Uterine smooth muscle cell (primary cell): Measurements from ENCODE around the gene GABPB2. TPM values are rescaled to one million over a fixed set of nuclear protein-coding genes. Genes with fewer than 3 reads are reported as not detected.

Experiments
- total RNA-seq: library from RNA; depleted of rRNA; stranded (reverse); fragments of >200 nt; gene quantifications from 2 replicates; pipeline ENCODE4 v1.2.3, GENCODE V29; 2014

GABPB2 gene
- 15.6 and 18.4 TPM in 2 replicates for total RNA-seq

GRCh38 chr1:151070474-151071276, at the start of gene GABPB2:
Gene GABPB2, plus strand, starts transcription at chr1:151070761. Its CDS starts 17,429 bp downstream, at chr1:151088190.

GRCh38 chr1:151036356-151036755, 34.2 kb upstream of the GABPB2 start, which contains the start of gene BNIPL:
Gene BNIPL, plus strand, starts transcription at chr1:151036586. Its CDS starts 140 bp downstream, at chr1:151036726.

GRCh38 chr1:151047591-151047924, 23.0 kb upstream of the GABPB2 start, which contains the start of gene C1orf56:
Gene C1orf56, plus strand, starts transcription at chr1:151047751. Its CDS starts 97 bp downstream, at chr1:151047848.

GRCh38 chr1:151059109-151060006, 11.2 kb upstream of the GABPB2 start, which contains the start of gene CDC42SE1:
Gene CDC42SE1, minus strand, starts transcription at chr1:151059622. Its CDS starts 3,892 bp downstream, at chr1:151055730.

GRCh38 chr1:151060007-151060656, 10.4 kb upstream of the GABPB2 start, which contains the start of gene MLLT11:
Gene MLLT11, plus strand, starts transcription at chr1:151060397. Its CDS starts 6,828 bp downstream, at chr1:151067225.

DNA sequence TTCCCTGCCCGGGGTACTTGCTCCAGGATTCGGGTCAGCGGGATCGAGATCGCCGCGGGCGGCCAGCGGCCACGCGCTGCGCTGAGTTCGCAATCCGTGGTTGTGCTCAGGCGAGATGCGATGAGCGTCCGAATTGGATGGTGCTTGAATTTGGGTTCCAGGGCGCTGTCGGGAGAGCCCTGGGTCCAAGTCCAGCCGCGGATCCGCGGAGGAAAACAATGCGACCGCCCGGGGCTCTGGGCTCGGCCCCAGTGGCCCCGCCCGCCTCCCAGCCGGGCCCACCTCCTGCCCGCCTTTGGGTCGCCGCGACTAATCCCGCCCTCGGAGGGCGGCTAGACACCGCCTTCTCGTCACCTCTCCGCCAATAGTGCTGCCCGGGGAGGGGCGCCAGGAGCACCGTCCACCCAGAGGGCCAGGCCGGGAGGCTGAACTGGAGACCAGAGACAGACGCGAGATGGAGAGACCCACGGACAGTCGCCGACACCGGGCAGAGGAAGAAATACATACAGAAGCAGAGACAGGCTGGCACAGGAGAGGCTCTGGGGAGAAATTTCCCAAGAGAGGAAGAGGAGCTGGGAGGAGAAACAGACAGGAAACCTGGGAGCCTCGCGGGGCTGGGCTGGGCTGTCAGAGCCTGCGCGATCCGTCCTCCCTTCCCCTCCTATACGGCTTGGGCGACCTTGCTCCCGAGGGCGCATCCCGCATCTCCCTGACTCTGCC, 76.0 kb downstream of the GABPB2 start, which contains the start of gene SEMA6C:
Gene SEMA6C (minus strand): TSS at position 220 of the 720 bp plus-strand sequence. CDS start 4,010 bp downstream, outside the sequence.

GRCh38 chr1:151156515-151156819, 85.9 kb downstream of the GABPB2 start, which contains the start of gene TNFAIP8L2:
Gene TNFAIP8L2, plus strand, starts transcription at chr1:151156649. Its CDS starts 2,049 bp downstream, at chr1:151158698.

DNA sequence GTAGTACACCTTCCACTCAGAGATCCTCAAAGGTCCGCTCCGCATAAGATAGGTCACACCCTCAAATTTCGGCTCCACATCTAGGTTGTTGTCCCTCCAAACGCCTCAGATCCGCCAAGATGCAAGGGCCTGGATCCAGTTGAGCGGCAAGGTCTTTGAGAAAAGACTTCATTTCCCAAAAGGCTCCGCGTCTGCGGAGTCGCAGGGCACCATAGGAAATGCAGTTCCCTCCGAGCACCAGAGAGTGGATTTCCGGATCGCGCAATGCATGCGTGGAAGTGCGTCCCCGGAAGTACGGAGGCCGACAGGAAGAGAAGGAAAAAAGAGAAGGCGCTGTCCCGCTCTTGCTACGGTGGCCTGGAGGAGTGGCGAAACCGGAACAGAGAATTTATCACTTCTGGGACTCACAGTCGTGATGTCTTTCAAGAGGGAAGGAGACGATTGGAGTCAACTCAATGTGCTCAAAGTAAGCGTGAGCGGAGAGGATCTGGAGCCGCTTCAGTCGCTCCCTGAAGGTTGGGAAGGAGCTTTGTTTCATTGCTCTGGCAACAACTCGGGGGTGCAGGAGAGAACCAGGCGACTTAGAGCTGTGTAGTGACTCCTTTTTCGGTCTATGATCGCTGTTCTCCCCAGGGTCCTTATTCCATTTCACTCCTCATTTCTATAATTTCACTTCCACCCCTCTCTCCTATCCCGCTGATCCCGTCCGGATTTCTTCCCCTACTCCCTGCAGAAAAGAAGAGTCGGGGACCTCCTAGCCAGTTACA, 95.4 kb downstream of the GABPB2 start, which contains the start of the genes LYSMD1 and SCNM1:
Gene LYSMD1 (minus strand): TSS at position 165 of the 767 bp plus-strand sequence. CDS start 644 bp downstream, outside the sequence.
Gene SCNM1 (plus strand): TSS at position 407 of the 767 bp plus-strand sequence. CDS start 9 bp downstream, at position 416.

Other genes starting within 250 kb of the GABPB2 start
- gene ARNT, start 194.2 kb upstream of the GABPB2 start, total RNA-seq: 38.3 and 52.6 TPM in 2 replicates
- gene CTXND2, start 183.6 kb upstream of the GABPB2 start, total RNA-seq: not detected in 2 replicates
- gene SETDB1, start 144.4 kb upstream of the GABPB2 start, total RNA-seq: 31.2 and 35.1 TPM in 2 replicates
- gene CERS2, start 95.9 kb upstream of the GABPB2 start, total RNA-seq: 78.4 and 110 TPM in 2 replicates
- 1.1 and 1.3 TPM in 2 replicates for gene ANXA9, start 88.5 kb upstream of the GABPB2 start, total RNA-seq
- gene MINDY1, start 63.9 kb upstream of the GABPB2 start, total RNA-seq: 5.7 and 6.0 TPM in 2 replicates
- gene PRUNE1, start 62.3 kb upstream of the GABPB2 start, total RNA-seq: 4.0 and 4.6 TPM in 2 replicates
- 0.11 and 1.00 TPM in 2 replicates for gene BNIPL, start 34.2 kb upstream of the GABPB2 start, total RNA-seq
- 1.4 and 1.7 TPM in 2 replicates for gene C1orf56, start 23.0 kb upstream of the GABPB2 start, total RNA-seq
- gene CDC42SE1, start 11.1 kb upstream of the GABPB2 start, total RNA-seq: 41.1 and 44.4 TPM in 2 replicates
- 5.0 and 6.9 TPM in 2 replicates for gene MLLT11, start 10.4 kb upstream of the GABPB2 start, total RNA-seq
- 0.66 and 0.75 TPM in 2 replicates for gene SEMA6C, start 75.9 kb downstream of the GABPB2 start, total RNA-seq
- not detected in 2 replicates for gene TNFAIP8L2, start 85.9 kb downstream of the GABPB2 start, total RNA-seq
- 5.6 and 6.7 TPM in 2 replicates for gene LYSMD1, start 95.1 kb downstream of the GABPB2 start, total RNA-seq
- gene SCNM1, start 95.4 kb downstream of the GABPB2 start, total RNA-seq: 18.4 and 23.9 TPM in 2 replicates
- 0.22 TPM in 1 of 2 replicates, not detected in the other for gene TMOD4, start 105.2 kb downstream of the GABPB2 start, total RNA-seq
- 50.7 and 54.9 TPM in 2 replicates for gene VPS72, start 119.4 kb downstream of the GABPB2 start, total RNA-seq
- 66.1 and 76.1 TPM in 2 replicates for gene PIP5K1A, start 127.8 kb downstream of the GABPB2 start, total RNA-seq
- 243 and 344 TPM in 2 replicates for gene PSMD4, start 184.0 kb downstream of the GABPB2 start, total RNA-seq
- 12.5 and 12.6 TPM in 2 replicates for gene ZNF687, start 211.5 kb downstream of the GABPB2 start, total RNA-seq